Measurements from ENCODE around the gene EIF4ENIF1.
"Not testable (repeated sequence)": the region's sequence is repeated elsewhere in the genome, so short reads cannot be mapped to it uniquely, and the experiment has no call there.

EIF4ENIF1 gene

DNA sequence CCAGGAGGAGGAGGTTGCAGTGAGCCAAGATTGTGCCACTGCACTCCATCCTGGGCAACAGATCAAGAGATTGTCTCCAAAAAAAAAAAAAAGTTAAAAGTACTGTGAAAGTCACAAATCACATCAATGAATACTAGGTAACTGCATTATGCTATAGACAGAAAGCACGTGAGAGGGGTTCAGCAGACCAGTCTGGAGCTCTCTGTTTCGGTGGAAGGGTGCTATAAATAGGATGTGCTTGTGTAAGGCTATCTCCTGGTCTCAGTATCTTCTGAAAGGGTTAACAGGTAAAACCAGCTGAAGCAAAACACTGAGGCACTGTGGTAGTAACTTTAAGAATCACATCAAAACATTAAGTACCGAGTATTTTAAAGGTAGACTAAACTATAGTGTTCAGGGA lies 43.4 kb downstream of the EIF4ENIF1 start:
- no peak for DNase-seq (ENCODE audit: low read depth in 1 of 2, low spot score in 1 of 2)

DNA sequence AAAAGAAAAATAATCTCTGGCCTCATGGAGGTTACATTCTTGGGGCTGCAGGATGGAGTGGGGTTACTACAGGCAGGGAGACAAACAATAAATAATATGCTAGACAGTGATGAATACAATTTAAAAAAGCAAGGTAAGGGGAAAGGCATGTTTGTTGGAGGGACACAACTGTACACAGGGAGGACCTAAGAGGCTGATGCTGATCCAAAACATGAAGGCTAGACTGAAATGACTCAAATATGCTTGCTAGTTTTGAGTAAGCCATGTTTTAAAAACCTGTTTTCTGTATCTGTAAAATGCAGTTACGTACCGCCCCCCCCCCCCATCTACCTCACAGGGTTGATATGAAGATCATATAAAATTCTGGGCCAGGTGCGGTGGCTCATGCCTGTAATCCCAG lies 44.0 kb downstream of the EIF4ENIF1 start:
- DNase-seq (ENCODE audit: low read depth in 1 of 2, low spot score in 1 of 2), result no peak

DNA sequence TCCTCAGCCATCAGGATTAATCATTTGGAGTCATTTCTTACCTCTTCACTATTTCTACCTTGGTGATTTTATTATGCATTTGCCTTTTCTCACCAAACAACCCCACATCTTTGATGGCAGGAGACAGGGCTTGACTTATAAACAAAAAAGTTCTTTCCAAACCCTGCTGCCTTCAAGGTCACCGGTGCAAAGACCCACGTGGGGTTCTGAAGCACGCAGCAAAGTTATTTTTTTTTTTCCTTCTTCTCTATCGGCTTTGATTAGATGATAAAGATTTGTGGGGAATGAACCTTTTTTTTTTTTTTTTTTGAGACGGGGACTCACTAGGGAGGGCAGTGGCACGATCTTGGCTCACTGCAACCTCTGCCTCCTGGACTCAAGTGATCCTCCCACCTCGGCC lies 46.1 kb downstream of the EIF4ENIF1 start:
- DNase-seq (ENCODE audit: low read depth in 1 of 2, low spot score in 1 of 2), result no peak

DNA sequence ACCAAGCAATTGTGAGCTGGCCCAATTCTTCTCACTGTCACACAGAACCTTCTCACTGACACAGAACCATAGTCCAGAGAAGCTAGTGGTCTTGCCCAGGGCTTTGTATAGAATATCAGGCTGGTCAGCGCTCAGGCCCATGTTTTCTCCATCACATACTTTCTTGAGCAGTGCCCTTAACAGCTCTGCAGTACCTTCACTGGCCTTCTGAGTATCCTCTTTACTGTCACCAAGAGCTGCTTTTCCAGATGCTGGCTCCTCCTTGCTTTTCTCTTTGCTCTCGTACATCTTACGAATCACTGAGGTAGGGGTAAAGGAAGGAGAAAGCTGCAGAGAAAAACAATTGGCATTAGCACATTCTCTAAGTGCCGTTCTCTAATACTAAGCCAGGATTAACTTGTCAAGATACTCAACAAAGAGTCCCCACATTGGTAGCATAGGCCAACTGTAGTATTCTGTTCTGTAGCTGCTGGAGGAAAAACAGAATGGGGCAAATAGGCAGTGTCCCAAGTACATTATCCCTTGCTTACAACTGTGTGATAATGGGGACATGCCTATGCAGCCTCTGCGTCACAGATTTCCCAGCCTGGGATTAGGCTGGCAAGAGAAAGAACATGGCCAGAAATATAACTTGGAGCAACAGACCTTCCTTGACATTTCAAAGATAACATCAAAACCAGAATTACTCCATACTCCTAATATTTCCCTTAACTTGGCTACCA lies 46.7 kb downstream of the EIF4ENIF1 start:
- no peak for DNase-seq (ENCODE audit: low read depth in 1 of 2, low spot score in 1 of 2)

DNA sequence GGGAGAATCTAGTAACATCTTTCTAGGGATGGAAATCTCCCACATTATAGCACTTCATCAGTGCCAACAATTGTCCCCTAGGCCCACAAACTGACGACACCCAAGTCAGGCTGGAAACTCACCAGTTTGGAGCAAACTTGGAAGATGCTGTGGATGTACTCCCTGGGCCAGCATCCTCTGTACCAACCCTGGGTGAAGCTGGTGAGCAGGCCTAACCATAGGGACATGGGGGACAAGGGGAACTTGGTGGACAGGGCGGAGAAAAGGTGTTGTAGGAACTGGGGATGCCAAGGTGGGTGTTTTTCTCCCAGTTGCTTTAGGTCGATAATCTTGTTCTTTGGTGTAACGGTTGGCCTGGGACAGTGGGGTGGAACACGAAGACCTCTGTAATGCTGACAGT lies 48.0 kb downstream of the EIF4ENIF1 start:
- no peak for DNase-seq (ENCODE audit: low read depth in 1 of 2, low spot score in 1 of 2)

DNA sequence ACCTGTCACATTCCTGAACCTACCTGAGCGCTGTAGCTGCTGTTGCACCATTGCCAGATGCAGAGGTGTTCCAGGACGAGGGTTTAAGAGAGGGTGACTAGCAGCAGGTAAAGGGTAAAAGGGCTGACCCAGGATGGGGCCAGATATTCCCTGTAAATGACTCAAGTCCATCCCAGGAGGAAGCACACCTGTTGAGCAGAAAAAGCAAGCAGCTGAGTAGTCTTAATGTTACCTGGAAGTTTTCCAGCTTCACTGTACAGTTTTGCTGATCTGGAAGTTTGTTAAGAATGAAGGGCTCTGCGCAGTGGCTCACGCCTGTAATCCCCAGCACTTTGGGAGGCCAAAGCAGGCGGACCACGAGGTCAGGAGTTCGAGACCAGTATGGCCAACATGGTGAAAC lies 49.0 kb downstream of the EIF4ENIF1 start:
- DNase-seq (ENCODE audit: low read depth in 1 of 2, low spot score in 1 of 2), result no peak

DNA sequence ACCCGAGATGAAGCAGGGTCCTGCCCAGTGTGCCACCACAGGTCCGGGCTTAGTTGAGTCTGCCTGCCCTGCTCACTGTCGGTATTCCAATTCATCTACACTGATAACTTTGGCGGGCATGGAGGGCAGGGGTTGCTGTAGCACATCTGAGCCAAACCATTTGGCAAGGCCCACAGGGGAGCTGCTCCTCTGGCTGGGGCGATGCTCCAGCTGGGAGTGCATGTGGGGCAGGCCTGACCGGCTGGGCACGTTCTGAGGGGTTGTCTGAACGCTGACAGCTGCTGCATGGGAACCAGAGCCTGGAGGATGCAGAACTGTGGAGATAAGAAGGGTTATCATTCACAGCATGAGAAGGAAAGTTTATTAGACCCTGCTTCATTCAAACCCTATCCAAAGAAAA lies 49.8 kb downstream of the EIF4ENIF1 start:
- no peak for DNase-seq (ENCODE audit: low read depth in 1 of 2, low spot score in 1 of 2)

DNA sequence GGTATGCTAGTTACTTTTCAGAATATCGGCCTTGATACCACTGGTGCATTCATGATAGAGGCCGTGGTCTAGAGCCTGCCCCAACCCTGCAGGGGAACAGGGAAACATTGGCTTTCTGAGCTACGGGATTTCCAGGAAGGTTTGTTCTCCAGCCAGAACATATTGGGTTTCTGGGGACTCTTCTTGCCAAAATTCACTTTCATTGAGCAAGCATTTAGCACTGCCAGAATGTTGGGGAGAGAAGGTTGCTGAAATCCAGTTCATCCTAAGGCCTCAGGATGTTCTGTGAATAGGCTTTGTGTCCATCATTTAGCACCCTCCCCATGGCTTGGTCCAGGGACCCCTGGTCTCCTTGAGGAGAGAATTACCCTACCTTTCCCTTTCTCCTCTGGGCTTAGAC lies 53.5 kb downstream of the EIF4ENIF1 start:
- no peak for DNase-seq (ENCODE audit: low read depth in 1 of 2, low spot score in 1 of 2)

DNA sequence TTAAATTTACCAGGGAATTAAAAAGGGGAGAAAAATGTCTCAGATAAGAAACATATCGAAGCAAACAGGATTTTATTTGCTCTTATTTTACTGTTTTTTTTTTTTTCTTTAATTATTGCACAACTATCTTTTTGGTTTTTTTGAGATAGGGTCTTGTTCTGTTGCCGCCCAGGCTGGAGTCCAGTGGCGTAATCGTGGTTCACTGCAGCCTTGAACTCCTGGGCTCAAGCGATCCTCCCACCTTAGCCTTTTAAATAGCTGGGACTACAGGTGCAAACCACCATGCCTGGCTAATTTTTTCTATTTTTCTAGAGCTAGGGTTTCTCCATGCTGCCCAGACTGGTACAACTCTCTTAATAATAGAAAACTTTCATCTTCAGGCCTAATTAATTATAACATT lies 57.7 kb downstream of the EIF4ENIF1 start:
- DNase-seq (ENCODE audit: low read depth in 1 of 2, low spot score in 1 of 2), result no peak

DNA sequence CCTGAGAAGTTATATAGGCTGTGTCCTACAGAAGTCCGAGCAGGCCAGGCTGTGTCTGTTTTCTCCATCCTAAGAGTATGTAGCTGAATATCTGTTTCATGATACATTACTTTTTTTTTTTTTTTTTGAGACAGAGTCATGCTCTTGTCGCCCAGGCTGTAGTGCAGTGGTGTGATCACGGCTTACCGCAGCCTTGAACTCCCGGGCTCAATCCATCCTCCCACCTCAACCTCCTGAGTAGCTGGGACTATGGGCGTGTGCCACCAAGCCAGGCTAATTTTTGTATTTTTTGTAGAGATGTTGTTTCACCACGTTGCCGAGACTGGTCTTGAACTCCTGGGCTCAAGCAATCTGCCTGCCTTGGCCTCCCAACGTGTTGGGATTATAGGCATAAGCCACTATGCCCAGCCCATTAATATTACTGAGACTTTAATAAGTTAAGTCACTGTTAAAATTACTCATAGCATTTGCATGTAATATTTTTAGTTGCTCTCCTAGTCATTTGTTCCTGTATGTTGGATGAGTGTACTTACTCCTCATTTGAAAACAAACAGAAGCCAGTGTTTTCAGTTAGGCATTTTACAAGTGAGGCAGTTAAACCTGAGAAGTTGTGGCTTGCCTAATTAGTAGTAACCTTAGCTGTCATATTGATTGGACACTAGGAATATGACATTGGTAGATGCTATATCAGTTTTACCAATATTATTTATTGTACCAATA lies 64.2 kb downstream of the EIF4ENIF1 start:
- DNase-seq (ENCODE audit: low read depth in 1 of 2, low spot score in 1 of 2), result no peak

DNA sequence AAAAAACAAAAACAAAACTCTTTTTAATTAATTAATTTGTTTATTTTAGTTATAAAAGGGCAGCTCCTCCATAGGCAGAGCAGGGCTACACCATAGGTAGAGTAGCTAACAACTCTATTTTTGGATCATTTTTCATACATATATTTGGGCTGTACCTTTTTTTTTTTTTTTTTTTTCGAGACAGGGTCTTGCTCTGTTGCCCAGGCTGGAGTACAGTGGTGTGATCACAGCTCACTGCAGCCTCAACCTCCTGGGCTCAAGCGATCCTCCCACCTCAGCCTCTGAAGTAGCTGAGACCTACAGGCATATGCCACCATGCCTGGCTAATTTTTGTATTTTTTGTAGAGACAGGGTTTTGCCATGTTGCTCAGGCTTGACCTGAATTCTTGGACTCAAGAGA lies 87.3 kb downstream of the EIF4ENIF1 start:
- DNase-seq (ENCODE audit: low read depth in 1 of 2, low spot score in 1 of 2), result not testable (repeated sequence)

DNA sequence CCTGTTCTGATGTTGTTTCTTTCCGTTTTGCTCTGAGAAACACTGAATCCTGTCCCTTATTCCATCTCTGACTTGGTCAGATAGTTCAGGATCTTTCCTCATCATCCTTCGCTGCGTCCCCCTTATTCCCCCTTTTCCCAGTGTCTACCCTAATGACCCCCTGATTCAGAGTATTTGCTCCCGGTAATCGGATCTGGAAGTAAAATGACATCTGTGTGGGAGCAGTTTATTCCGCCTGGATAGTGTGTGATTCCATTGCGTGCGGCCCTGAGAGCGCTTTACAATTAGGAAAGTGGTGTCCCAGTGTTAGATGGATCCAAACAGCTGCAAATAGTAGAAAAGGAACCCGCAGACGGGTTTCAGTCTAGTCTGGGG lies 89.6 kb downstream of the EIF4ENIF1 start:
- no peak for DNase-seq (ENCODE audit: low read depth in 1 of 2, low spot score in 1 of 2)

DNA sequence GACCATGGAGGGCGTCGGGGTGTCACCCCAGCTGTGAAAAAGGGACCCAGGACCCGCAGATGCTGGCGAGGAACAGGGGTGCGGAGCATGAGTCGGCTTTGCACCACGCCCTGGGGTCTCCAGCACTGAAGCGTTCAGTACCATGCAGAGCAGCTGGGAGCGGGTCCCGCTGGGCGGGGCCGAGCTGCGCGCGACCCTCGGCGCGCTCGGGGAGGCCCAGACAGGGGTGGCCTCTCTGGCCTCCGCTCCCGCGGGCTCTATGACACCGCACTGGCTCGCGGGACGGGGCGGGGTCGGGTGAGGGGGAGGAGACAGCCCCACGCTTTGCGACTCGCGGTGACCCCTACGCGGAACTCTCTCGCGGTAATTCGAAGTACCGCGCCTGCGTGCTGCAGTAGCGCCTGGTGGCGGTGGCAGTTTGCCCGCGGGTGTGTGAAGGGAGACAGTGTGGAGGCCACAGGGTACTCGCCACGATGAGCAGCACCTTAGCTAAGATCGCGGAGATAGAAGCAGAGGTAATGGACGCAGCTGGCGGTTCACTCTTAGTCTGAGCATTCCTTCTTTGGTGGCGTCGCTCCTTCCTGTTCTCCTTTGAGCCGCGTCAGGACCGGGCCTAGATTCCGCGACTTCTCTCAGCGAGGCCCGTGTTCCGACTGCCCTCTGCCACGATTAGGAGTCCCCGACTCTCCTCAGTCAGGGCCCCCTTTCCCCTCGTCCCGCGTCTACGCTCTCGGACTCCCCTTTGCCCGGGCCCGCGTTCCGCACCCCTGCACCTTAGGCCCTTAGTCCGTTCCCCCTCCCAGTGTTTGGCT lies 90.2 kb downstream of the EIF4ENIF1 start, which contains the start of gene DRG1:
Gene DRG1, plus strand, starts transcription at position 394 of the 812 bp plus-strand sequence. Its CDS starts 80 bp downstream, at position 474.
- DNase-seq (ENCODE audit: low read depth in 1 of 2, low spot score in 1 of 2), result peak; percentile 93 to 96

DNA sequence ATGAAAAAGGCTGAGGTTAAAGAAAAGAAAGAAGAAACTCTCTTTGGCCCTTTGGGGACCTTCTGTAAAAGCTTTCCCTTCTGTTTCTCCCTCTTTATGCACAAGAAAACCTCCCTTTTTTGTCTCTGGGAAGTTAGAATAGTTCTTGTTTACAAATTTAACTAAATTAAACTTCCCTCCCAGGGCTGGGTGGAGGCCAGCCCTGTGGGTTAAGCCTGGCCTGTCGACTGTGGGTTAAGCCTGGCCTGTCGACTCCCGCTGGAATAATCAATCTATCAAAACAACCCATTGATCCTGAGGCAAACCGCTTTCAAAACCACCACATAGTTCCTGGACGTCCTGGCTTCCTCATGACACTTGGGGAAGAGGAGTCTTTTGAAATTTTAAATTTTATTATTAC lies 91.4 kb downstream of the EIF4ENIF1 start:
- no peak for DNase-seq (ENCODE audit: low read depth in 1 of 2, low spot score in 1 of 2)

DNA sequence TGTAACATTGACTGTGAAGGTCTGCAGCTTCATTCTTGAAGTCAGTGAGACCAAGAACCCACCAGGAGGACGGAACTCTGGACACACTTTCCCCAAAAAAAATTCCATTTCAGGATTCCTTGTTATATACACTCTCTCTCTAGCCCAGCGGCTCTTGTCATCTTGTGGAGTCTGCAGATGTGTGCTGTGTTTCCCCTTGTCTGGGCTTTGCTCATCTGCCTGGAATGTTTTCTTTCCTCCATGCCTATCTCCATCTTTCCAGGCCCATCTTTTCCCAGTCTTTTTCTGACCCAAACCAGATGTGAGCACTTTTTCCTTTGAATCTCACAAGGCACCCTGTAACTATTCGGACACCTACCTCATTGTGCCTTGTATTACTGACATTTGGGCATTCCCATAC lies 95.3 kb downstream of the EIF4ENIF1 start:
- DNase-seq (ENCODE audit: low read depth in 1 of 2, low spot score in 1 of 2), result no peak

DNA sequence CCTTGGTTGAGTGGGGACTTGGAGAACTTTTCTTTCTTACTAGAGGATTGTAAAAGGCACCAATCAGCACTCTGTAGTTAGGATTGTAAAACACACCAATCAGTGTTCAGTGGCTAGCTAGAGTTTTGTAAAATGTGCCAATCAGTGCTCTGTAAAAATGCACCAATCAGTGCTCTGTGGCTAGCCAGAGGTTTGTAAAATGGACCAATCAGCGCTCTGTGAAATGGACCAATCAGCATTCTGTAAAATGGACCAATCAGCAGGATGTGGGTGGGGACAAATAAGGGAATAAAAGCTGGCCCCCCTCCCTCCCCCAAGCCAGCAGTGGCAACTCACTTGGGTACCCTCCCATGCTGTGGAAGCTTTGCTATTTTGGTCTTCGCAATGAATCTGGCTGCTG lies 95.7 kb downstream of the EIF4ENIF1 start:
- DNase-seq (ENCODE audit: low read depth in 1 of 2, low spot score in 1 of 2), result no peak

Measured in activated CD4-positive, alpha-beta T cell treated with anti-CD3 and anti-CD28 coated beads, Interleukin-2, amount 50 U/mL, for 24 hours (primary cell).